Neural progenitor cell (in vitro differentiated cells): ENCODE data around the gene RNASEH2A. TPM values are rescaled to one million over a fixed set of nuclear protein-coding genes. Genes with fewer than 3 reads are reported as not detected.

Experiments used
- DNase-seq: peaks from one replicate; pipeline ENCODE4 v3.0.0-alpha.2; 2016; ENCODE audit warnings: low spot score
- H2AFZ ChIP-seq: fragments of 200-600 bp; sonication (generic); replicated peaks from 2 replicates; pipeline ENCODE4 v1.6.1; 2016; ENCODE audit warnings: antibody characterized with exemption
- H3F3A ChIP-seq: fragments of 200-600 bp; sonication (generic); 2 replicates; pipeline ENCODE4 v1.6.1; 2016; ENCODE audit warnings: antibody characterized with exemption, low read depth
- H3K27ac ChIP-seq: fragments of 200-600 bp; sonication (generic); 2 replicates; pipeline ENCODE4 v1.5.1; 2016; ENCODE audit warnings: mild to moderate bottlenecking
- H3K27me3 ChIP-seq: fragments of 200-600 bp; sonication (generic); 2 replicates; pipeline ENCODE4 v1.6.1; 2016; ENCODE audit warnings: mild to moderate bottlenecking, moderate library complexity
- H3K36me3 ChIP-seq: fragments of 200-600 bp; sonication (generic); 2 replicates; pipeline ENCODE4 v1.5.1; 2016
- H3K4me1 ChIP-seq: fragments of 200-600 bp; sonication (generic); 2 replicates; pipeline ENCODE4 v1.6.1; 2016; ENCODE audit warnings: mixed run types
- H3K4me2 ChIP-seq: fragments of 200-600 bp; sonication (generic); 2 replicates; pipeline ENCODE4 v1.6.1; 2016
- H3K4me3 ChIP-seq: fragments of 200-600 bp; sonication (generic); 2 replicates; pipeline ENCODE4 v1.5.1; 2016
- H3K79me2 ChIP-seq: fragments of 200-600 bp; sonication (generic); 2 replicates; pipeline ENCODE4 v1.6.1; 2016; ENCODE audit warnings: low read depth
- H3K9ac ChIP-seq: fragments of 200-600 bp; sonication (generic); 2 replicates; pipeline ENCODE4 v1.6.1; 2016
- H3K9me3 ChIP-seq: fragments of 200-600 bp; sonication (generic); 2 replicates; pipeline ENCODE4 v1.5.1; 2016; ENCODE audit warnings: low read depth
- H4K20me1 ChIP-seq: fragments of 200-600 bp; sonication (generic); 2 replicates; pipeline ENCODE4 v1.6.1; 2016; ENCODE audit warnings: low read depth
- H3K27ac Mint-ChIP-seq: 3 replicates; pipeline ENCODE4 v1.8.0; 2021; ENCODE audit warnings: mixed read lengths
- H3K27me3 Mint-ChIP-seq: 2 replicates; pipeline ENCODE4 v1.8.0; 2022; ENCODE audit warnings: low read depth, mild to moderate bottlenecking, inconsistent platforms, moderate library complexity, mixed read lengths; ENCODE audit not compliant: insufficient read depth
- H3K36me3 Mint-ChIP-seq: 3 replicates; pipeline ENCODE4 v1.8.0; 2021; ENCODE audit warnings: mixed read lengths
- H3K4me1 Mint-ChIP-seq: 3 replicates; pipeline ENCODE4 v1.8.0; 2021; ENCODE audit warnings: mixed read lengths
- H3K4me3 Mint-ChIP-seq: 3 replicates; pipeline ENCODE4 v1.8.0; 2021; ENCODE audit warnings: mild to moderate bottlenecking, moderate library complexity, mixed read lengths
- H3K9me3 Mint-ChIP-seq: 3 replicates; pipeline ENCODE4 v1.8.0; 2020; ENCODE audit warnings: mixed read lengths
- CTCF ChIP-seq: fragments of 200-600 bp; sonication (generic); IDR thresholded peaks from 2 replicates; pipeline ENCODE4 v1.5.1; 2017; ENCODE audit warnings: antibody characterized with exemption, mild to moderate bottlenecking
- EZH2 ChIP-seq: fragments of 200-600 bp; sonication (generic); IDR thresholded peaks from 2 replicates; pipeline ENCODE4 v1.6.1; 2017; ENCODE audit warnings: antibody characterized with exemption, mild to moderate bottlenecking, moderate library complexity
- EZH2phosphoT487 ChIP-seq: fragments of 200-600 bp; sonication (generic); IDR thresholded peaks from 2 replicates; pipeline ENCODE4 v1.6.1; 2017; ENCODE audit warnings: antibody characterized with exemption
- total RNA-seq: library from RNA; depleted of rRNA; stranded (reverse); fragments of >200 nt; gene quantifications from 2 replicates; pipeline ENCODE4 v1.2.3, GENCODE V29; 2015; ENCODE audit warnings: low replicate concordance

Gene RNASEH2A
- total RNA-seq, 1 donor from 2014 or later, result 60.3 TPM

GRCh38 chr19:12763100-12763499 is 43.3 kb upstream of the RNASEH2A start:
- Histone ChIP-seq H3K4me2 (no peak overlapping the region), H4K20me1 (no peaks in the 10 kb centered on the region), H3K36me3 (no peaks in the 10 kb centered on the region), H3K27me3 (no peaks in the 10 kb centered on the region), H3K79me2 (no peaks in the 10 kb centered on the region), H3K9me3 (no peaks in the 10 kb centered on the region), H3F3A (peaks cover 13% of the 10 kb centered on the region), H3K9ac (no peak overlapping the region), H2AFZ (no peak overlapping the region), H3K4me3 (no peak overlapping the region), H3K4me1 (no peaks in the 10 kb centered on the region), H3K27ac (no peak overlapping the region)
- no peak for TF ChIP-seq CTCF
- Mint-ChIP-seq H3K9me3 (peaks cover 8% of the 10 kb centered on the region), H3K4me1 (peaks cover 5% of the 10 kb centered on the region), H3K27me3 (peaks cover 8% of the 10 kb centered on the region), H3K4me3 (no peak overlapping the region), H3K27ac (no peak overlapping the region), H3K36me3 (peaks cover 6% of the 10 kb centered on the region)
- no peak for DNase-seq

GRCh38 chr19:12764698-12765097 is 41.7 kb upstream of the RNASEH2A start:
- Mint-ChIP-seq H3K27ac (no peak overlapping the region), H3K4me1 (peaks cover 8% of the 10 kb centered on the region), H3K9me3 (peaks cover 8% of the 10 kb centered on the region), H3K36me3 (peaks cover 6% of the 10 kb centered on the region), H3K4me3 (no peak overlapping the region), H3K27me3 (peaks cover 10% of the 10 kb centered on the region)
- Histone ChIP-seq H3K79me2 (no peaks in the 10 kb centered on the region), H3K27me3 (no peaks in the 10 kb centered on the region), H3K4me2 (no peak overlapping the region), H4K20me1 (no peaks in the 10 kb centered on the region), H3K4me3 (no peak overlapping the region), H3K9ac (no peak overlapping the region), H2AFZ (no peak overlapping the region), H3K4me1 (no peaks in the 10 kb centered on the region), H3K36me3 (no peaks in the 10 kb centered on the region), H3F3A (peaks cover 9% of the 10 kb centered on the region), H3K27ac (no peak overlapping the region), H3K9me3 (no peaks in the 10 kb centered on the region)
- DNase-seq, result no peak
- TF ChIP-seq EZH2, result no peak
- TF ChIP-seq EZH2phosphoT487, result no peak
- TF ChIP-seq CTCF, result no peak

GRCh38 chr19:12766051-12766521 is 40.3 kb upstream of the RNASEH2A start:
- no peaks in the 10 kb centered on the region for H4K20me1 ChIP-seq
- Mint-ChIP-seq H3K4me1 (peaks cover 14% of the 10 kb centered on the region), H3K27me3 (peaks cover 7% of the 10 kb centered on the region), H3K9me3 (peaks cover 5% of the 10 kb centered on the region), H3K27ac (peak overlapping the region; percentile 70), H3K36me3 (peaks cover 4% of the 10 kb centered on the region), H3K4me3 (peak overlapping the region; percentile 81)
- H3F3A ChIP-seq, result peaks cover 16% of the 10 kb centered on the region
- H2AFZ ChIP-seq, result peak overlapping the region; percentile 73
- H3K27ac ChIP-seq, result no peak overlapping the region
- peak overlapping the region; percentile 77 for H3K4me2 ChIP-seq
- TF ChIP-seq CTCF, result peak; percentile 67
- no peak for TF ChIP-seq EZH2
- TF ChIP-seq EZH2phosphoT487, result no peak
- H3K27me3 ChIP-seq, result peaks cover 4% of the 10 kb centered on the region
- H3K9ac ChIP-seq, result no peak overlapping the region
- H3K4me3 ChIP-seq, result peak overlapping the region; percentile 58
- peaks cover 3% of the 10 kb centered on the region for H3K4me1 ChIP-seq
- DNase-seq, result peak; percentile 87
- no peaks in the 10 kb centered on the region for H3K9me3 ChIP-seq
- no peaks in the 10 kb centered on the region for H3K36me3 ChIP-seq
- H3K79me2 ChIP-seq, result no peaks in the 10 kb centered on the region
